NCI-H1417 treated with DMSO at 0.1 percent for 48 hours (cell line): Measurements from ENCODE around the gene PNLIPRP3.
"Not testable (repeated sequence)": the region's sequence is repeated elsewhere in the genome, so short reads cannot be mapped to it uniquely, and the experiment has no call there.

Experiments used
- DNase-seq: peaks from one replicate; lab custom pipeline; 2025; lab: John Stamatoyannopoulos, UW

The PNLIPRP3 gene

GRCh38 chr10:116427671-116428070 is at the start of gene PNLIPRP3:
Gene PNLIPRP3, plus strand, starts transcription at chr10:116427847. Its CDS starts 166 bp downstream, at chr10:116428013.
- no peak for DNase-seq

- no peak for DNase-seq
Measured at GRCh38 chr10:116382290-116382689, 45.4 kb upstream of the PNLIPRP3 start.

- DNase-seq: no peak
Measured at GRCh38 chr10:116385311-116385710, 42.3 kb upstream of the PNLIPRP3 start.

- no peak for DNase-seq
Measured at GRCh38 chr10:116385994-116386809, 41.4 kb upstream of the PNLIPRP3 start.

GRCh38 chr10:116393246-116393831 is 34.3 kb upstream of the PNLIPRP3 start:
- not testable (repeated sequence) for DNase-seq

- no peak for DNase-seq
Measured at GRCh38 chr10:116395223-116395985, 32.2 kb upstream of the PNLIPRP3 start.

GRCh38 chr10:116398224-116398623 is 29.4 kb upstream of the PNLIPRP3 start:
- DNase-seq: no peak

- DNase-seq: no peak
Measured at GRCh38 chr10:116402858-116403257, 24.8 kb upstream of the PNLIPRP3 start.

GRCh38 chr10:116403740-116404250 is 23.9 kb upstream of the PNLIPRP3 start:
- no peak for DNase-seq

- DNase-seq: no peak
Measured at GRCh38 chr10:116408719-116409118, 18.9 kb upstream of the PNLIPRP3 start.

- DNase-seq: no peak
Measured at GRCh38 chr10:116410351-116410750, 17.3 kb upstream of the PNLIPRP3 start.

- DNase-seq: no peak
Measured at GRCh38 chr10:116417821-116418220, 9.8 kb upstream of the PNLIPRP3 start.

GRCh38 chr10:116418389-116418788 is 9.3 kb upstream of the PNLIPRP3 start:
- no peak for DNase-seq

- no peak for DNase-seq
Measured at GRCh38 chr10:116421815-116422214, 5.8 kb upstream of the PNLIPRP3 start.

GRCh38 chr10:116429288-116429977 is 1.8 kb downstream of the PNLIPRP3 start:
- no peak for DNase-seq

GRCh38 chr10:116430288-116430687 is 2.6 kb downstream of the PNLIPRP3 start:
- no peak for DNase-seq

- DNase-seq: no peak
Measured at GRCh38 chr10:116431598-116431997, 4.0 kb downstream of the PNLIPRP3 start.

- DNase-seq: no peak
Measured at GRCh38 chr10:116437076-116437692, 9.5 kb downstream of the PNLIPRP3 start.

GRCh38 chr10:116440330-116441030 is 12.8 kb downstream of the PNLIPRP3 start:
- DNase-seq: no peak

GRCh38 chr10:116444527-116445142 is 17.0 kb downstream of the PNLIPRP3 start:
- no peak for DNase-seq
